Middle frontal gyrus (tissue), 1 donor: ENCODE data around the gene IL21.
"Not testable (repeated sequence)": the region's sequence is repeated elsewhere in the genome, so short reads cannot be mapped to it uniquely, and the experiment has no call there.

Source experiments
- DNase-seq: peaks from one replicate; pipeline ENCODE4 v3.0.0-alpha.2; 2015; ENCODE audit warnings: low spot score; ENCODE audit errors: extremely low spot score

Gene IL21

DNA sequence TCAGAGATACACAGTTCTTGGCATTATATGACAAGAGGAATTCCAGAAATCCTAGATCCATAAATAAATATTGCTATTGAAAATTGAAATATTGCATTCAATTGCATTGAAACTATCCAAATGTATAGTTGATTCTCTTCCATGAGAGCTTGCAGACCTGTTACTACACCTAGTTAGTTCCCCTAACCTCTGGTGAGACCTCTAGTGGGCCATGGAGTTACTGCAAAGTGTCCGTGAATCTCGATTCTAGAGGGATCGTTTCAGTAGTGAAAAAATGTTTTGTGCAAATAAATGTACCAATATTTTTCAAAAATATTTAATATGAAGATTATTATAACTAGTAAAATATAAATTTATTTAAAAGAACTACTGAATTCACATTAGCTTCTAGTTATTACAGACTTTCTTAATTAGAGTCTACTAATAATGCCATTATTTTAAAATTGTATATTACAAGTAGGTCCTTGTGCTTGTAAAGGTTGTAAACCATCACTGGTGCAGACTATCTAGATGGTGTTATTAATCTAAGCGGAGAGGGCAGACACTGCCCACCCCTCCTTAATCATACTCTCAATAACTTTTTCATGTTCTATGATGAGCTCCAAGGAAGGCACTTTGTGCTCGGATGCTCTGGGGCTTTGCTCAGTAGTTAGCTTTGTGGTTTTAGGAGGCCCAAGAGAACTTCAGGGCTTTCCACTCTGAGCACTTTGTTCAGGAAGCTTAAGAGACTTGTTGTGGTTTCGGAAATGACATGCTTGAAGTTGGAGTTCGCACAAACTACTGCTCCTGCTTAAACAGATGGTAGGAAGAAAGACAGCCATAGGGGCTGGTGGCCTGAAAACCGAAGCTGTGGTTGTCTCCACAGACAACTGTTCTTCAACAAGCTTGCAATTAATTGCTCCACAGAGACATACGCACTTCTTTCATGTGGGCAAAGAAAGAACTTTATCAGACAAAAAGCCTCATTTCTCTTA is 42.8 kb downstream of the IL21 start:
- no peak for DNase-seq

GRCh38 chr4:122577189-122577553 is 43.7 kb downstream of the IL21 start:
- no peak for DNase-seq

DNA sequence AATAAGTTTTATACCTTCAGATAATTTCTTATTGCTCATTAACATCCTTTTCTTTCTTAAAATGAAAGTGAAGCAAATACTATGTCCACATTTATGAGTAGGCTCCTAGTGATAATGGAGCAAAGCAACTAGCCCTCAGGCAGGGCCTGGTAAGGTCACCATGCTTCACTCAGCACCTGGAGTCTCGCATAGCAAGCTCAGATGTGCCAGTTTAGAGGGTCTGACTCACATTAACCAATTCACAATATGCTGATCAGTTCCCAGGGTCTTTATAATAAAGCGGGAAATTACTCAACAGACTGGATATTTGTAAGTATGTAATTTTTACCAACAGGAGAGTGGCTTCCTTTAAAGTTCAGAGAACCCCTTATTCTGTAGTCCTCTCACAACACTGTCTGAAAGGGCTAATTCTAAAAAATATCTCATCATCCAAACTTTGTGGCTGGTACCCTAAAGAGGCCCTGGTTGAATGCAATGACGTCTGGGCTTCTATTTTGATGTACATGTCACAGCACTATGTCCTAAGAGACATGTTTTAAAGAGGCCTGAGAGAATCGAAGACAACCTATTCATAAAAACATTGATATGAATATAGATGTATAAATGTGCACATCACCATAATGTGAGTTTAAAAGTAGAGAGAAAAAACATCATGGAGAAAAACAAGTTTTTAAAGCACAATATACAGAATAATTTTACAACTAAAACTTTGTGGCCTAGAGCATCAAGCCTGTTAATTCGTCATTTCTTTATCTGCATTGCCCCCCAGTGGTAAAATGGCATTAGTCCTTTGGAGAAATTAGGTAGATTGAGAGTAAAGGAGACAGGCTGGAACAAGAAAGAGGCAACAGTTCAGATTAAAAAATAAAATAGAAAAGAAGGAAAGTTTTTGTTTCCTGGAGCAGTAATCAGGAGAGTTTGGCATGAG is 44.3 kb downstream of the IL21 start:
- DNase-seq = peak; percentile 28

DNA sequence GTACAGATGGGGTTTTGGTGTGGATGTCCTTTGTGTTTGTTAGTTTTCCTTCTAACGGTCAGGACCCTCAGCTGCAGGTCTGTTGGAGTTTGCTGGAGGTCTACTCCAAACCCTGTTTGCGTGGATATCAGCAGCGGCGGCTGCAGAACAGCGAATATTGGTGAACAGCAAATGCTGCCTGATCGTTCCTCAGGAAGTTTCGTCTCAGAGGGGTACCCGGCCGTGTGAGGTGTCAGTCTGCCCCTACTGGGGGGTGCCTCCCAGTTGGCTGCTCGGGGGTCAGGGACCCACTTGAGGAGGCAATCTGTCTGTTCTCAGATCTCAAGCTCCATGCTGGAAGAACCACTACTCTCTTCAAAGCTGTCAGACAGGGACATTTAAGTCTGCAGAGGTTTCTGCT is 46.5 kb downstream of the IL21 start:
- DNase-seq = not testable (repeated sequence)

- DNase-seq = no peak
Observed at GRCh38 chr4:122562449-122562848, 58.4 kb downstream of the IL21 start.
